Naive B cell (primary cell): ENCODE data around the gene MICAL3. TPM values are rescaled to one million over a fixed set of nuclear protein-coding genes. Genes with fewer than 3 reads are reported as not detected.
A peak's percentile ranks its signal among the peaks of the same experiment; 100 is the strongest.
"Not testable (repeated sequence)": the region's sequence is repeated elsewhere in the genome, so short reads cannot be mapped to it uniquely, and the experiment has no call there.

Experiments
- ATAC-seq, 2 donors: fragments of 150-1000 bp; cut with Tn5 transposase; 2 replicates each; pipeline ENCODE4 v1.10.0; 2021; ENCODE audit warnings: low read depth in 2 of 2, mild to moderate bottlenecking in 2 of 2, moderate library complexity in 2 of 2
- DNase-seq: peaks from one replicate; pipeline ENCODE4 v3.0.0; 2022
- H3K27ac Mint-ChIP-seq, 6 donors: one replicate each; pipeline ENCODE4 v1.8.0; 2020 to 2022; ENCODE audit warnings: mild to moderate bottlenecking in 6 of 6, mixed read lengths in 6 of 6, moderate library complexity in 5 of 6, inconsistent platforms in 2 of 6
- H3K27me3 Mint-ChIP-seq, 3 donors: one replicate each; pipeline ENCODE4 v1.8.0; 2021 to 2022; ENCODE audit warnings: mixed read lengths in 3 of 3, mild to moderate bottlenecking in 1 of 3
- H3K36me3 Mint-ChIP-seq, 2 donors: one replicate each; pipeline ENCODE4 v1.8.0; 2020 to 2022; ENCODE audit warnings: mixed read lengths in 2 of 2, inconsistent platforms in 1 of 2, mild to moderate bottlenecking in 1 of 2
- H3K4me1 Mint-ChIP-seq, 3 donors: one replicate each; pipeline ENCODE4 v1.8.0; 2020 to 2022; ENCODE audit warnings: mixed read lengths in 3 of 3, inconsistent platforms in 1 of 3, mild to moderate bottlenecking in 1 of 3, moderate library complexity in 1 of 3
- H3K4me3 Mint-ChIP-seq, 8 donors: one replicate each; pipeline ENCODE4 v1.8.0; 2020 to 2022; ENCODE audit warnings: mild to moderate bottlenecking in 8 of 8, mixed read lengths in 8 of 8, moderate library complexity in 8 of 8, inconsistent platforms in 2 of 8
- H3K9me3 Mint-ChIP-seq, 7 donors: one replicate each; pipeline ENCODE4 v1.8.0; 2020 to 2022; ENCODE audit warnings: mixed read lengths in 7 of 7, mild to moderate bottlenecking in 5 of 7, inconsistent platforms in 2 of 7, moderate library complexity in 1 of 7
- polyA plus RNA-seq, 6 donors: library from polyadenylated mRNA; unstranded; fragments of 300-500 nt; fragmentation: Illumina TruSeq; gene quantifications; one replicate each; pipeline ENCODE4 v1.2.3, GENCODE V29; 2021; ENCODE audit warnings: low read depth in 6 of 6

MICAL3 gene
- polyA plus RNA-seq, 6 donors from 2014 or later = 10.9 to 28.0 (median 15.6) TPM

- no peak overlapping the region for H3K4me3 Mint-ChIP-seq
- peak overlapping the region in 1 of 6 donors; percentile 28 for H3K27ac Mint-ChIP-seq
- ATAC-seq = no peak
- no peaks in the 10 kb centered on the region for H3K27me3 Mint-ChIP-seq
- H3K9me3 Mint-ChIP-seq = no peaks in the 10 kb centered on the region
- no peaks in the 10 kb centered on the region for H3K36me3 Mint-ChIP-seq
- no peak for DNase-seq
- H3K4me1 Mint-ChIP-seq = peaks cover 0 to 6% (median 3%) of the 10 kb centered on the region in 3 donors
These were observed 9.0 kb upstream of the MICAL3 start for GRCh38 chr22:18033204-18033998.

- no peaks in the 10 kb centered on the region for H3K36me3 Mint-ChIP-seq
- no peaks in the 10 kb centered on the region for H3K27me3 Mint-ChIP-seq
- no peak overlapping the region for H3K27ac Mint-ChIP-seq
- DNase-seq (no peak), ATAC-seq (no peak)
- peaks cover 0 to 6% (median 3%) of the 10 kb centered on the region in 3 donors for H3K4me1 Mint-ChIP-seq
- H3K9me3 Mint-ChIP-seq = no peaks in the 10 kb centered on the region
- peak overlapping the region in 1 of 8 donors; percentile 52 for H3K4me3 Mint-ChIP-seq
These were observed 8.2 kb upstream of the MICAL3 start for GRCh38 chr22:18032455-18033101.

- ATAC-seq (no peak), DNase-seq (no peak)
- Mint-ChIP-seq H3K4me3 (no peak overlapping the region), H3K27me3 (no peaks in the 10 kb centered on the region), H3K9me3 (no peaks in the 10 kb centered on the region), H3K27ac (peak overlapping the region in 1 of 6 donors; percentile 53), H3K36me3 (no peaks in the 10 kb centered on the region), H3K4me1 (peaks cover 0 to 4% (median 3%) of the 10 kb centered on the region in 3 donors)
These were observed 7.5 kb upstream of the MICAL3 start for GRCh38 chr22:18031695-18032454.

- Mint-ChIP-seq H3K36me3 (no peaks in the 10 kb centered on the region), H3K4me3 (peak overlapping the region in 1 of 8 donors; percentile 69), H3K4me1 (peaks cover 8 to 11% (median 8%) of the 10 kb centered on the region in 3 donors), H3K27ac (no peak overlapping the region), H3K27me3 (no peaks in the 10 kb centered on the region), H3K9me3 (no peaks in the 10 kb centered on the region)
- ATAC-seq = no peak
- no peak for DNase-seq
These were observed 5.4 kb upstream of the MICAL3 start for GRCh38 chr22:18029686-18030267.

GRCh38 chr22:18028817-18029527 is 4.6 kb upstream of the MICAL3 start:
- Mint-ChIP-seq H3K27ac (no peak overlapping the region), H3K27me3 (no peaks in the 10 kb centered on the region), H3K36me3 (no peaks in the 10 kb centered on the region)

GRCh38 chr22:18025898-18026297 is 1.5 kb upstream of the MICAL3 start:
- not testable (repeated sequence) for DNase-seq, ATAC-seq, H3K36me3 Mint-ChIP-seq, H3K27me3 Mint-ChIP-seq, H3K9me3 Mint-ChIP-seq
- H3K4me3 Mint-ChIP-seq = peak overlapping the region in 3 of 8 donors; percentile 20 to 96 (median 41)
- peaks cover 18 to 39% (median 30%) of the 10 kb centered on the region in 3 donors for H3K4me1 Mint-ChIP-seq
- H3K27ac Mint-ChIP-seq = peak overlapping the region in 1 of 6 donors; percentile 67

More at GRCh38 chr22:18028817-18029527, 4.6 kb upstream of the MICAL3 start:
- ATAC-seq = no peak
- no peak for DNase-seq
- Mint-ChIP-seq H3K4me1 (peaks cover 8 to 15% (median 13%) of the 10 kb centered on the region in 3 donors), H3K4me3 (no peak overlapping the region), H3K9me3 (no peaks in the 10 kb centered on the region)

GRCh38 chr22:18024956-18025720 is 777 bp upstream of the MICAL3 start:
- peak overlapping the region; percentile 91 to 100 (median 95) for H3K4me3 Mint-ChIP-seq
- H3K4me1 Mint-ChIP-seq = peaks cover 18 to 39% (median 30%) of the 10 kb centered on the region in 3 donors
- no peaks in the 10 kb centered on the region for H3K27me3 Mint-ChIP-seq
- no peak for DNase-seq
- no peaks in the 10 kb centered on the region for H3K36me3 Mint-ChIP-seq
- ATAC-seq = no peak
- peak overlapping the region in 5 of 6 donors; percentile 49 to 84 (median 67) for H3K27ac Mint-ChIP-seq
- no peaks in the 10 kb centered on the region for H3K9me3 Mint-ChIP-seq

- Mint-ChIP-seq H3K27ac (peak overlapping the region in 5 of 6 donors; percentile 76 to 91 (median 90)), H3K4me1 (peaks cover 19 to 42% (median 33%) of the 10 kb centered on the region in 3 donors), H3K4me3 (peak overlapping the region; percentile 96 to 100 (median 98)), H3K9me3 (no peaks in the 10 kb centered on the region), H3K27me3 (no peaks in the 10 kb centered on the region), H3K36me3 (no peaks in the 10 kb centered on the region)
- ATAC-seq (peak; percentile 44 to 45), DNase-seq (peak; percentile 39)
These were observed 669 bp downstream of the MICAL3 start for GRCh38 chr22:18023509-18024275.

- Mint-ChIP-seq H3K27me3 (no peaks in the 10 kb centered on the region), H3K4me1 (peaks cover 21 to 43% (median 34%) of the 10 kb centered on the region in 3 donors), H3K27ac (no peak overlapping the region), H3K4me3 (peak overlapping the region; percentile 96 to 100 (median 98)), H3K36me3 (no peaks in the 10 kb centered on the region), H3K9me3 (no peaks in the 10 kb centered on the region)
- no peak for DNase-seq
- no peak for ATAC-seq
These were observed 1.5 kb downstream of the MICAL3 start for GRCh38 chr22:18022876-18023275.

- no peaks in the 10 kb centered on the region for H3K9me3 Mint-ChIP-seq
- peaks cover 21 to 43% (median 34%) of the 10 kb centered on the region in 3 donors for H3K4me1 Mint-ChIP-seq
- no peak for DNase-seq
- H3K27me3 Mint-ChIP-seq = no peaks in the 10 kb centered on the region
- H3K36me3 Mint-ChIP-seq = no peaks in the 10 kb centered on the region
- no peak overlapping the region for H3K27ac Mint-ChIP-seq
- no peak for ATAC-seq
- peak overlapping the region in 4 of 8 donors; percentile 2 to 96 (median 37) for H3K4me3 Mint-ChIP-seq
These were observed 2.9 kb downstream of the MICAL3 start for GRCh38 chr22:18021431-18021830.

GRCh38 chr22:18020743-18021142 is 3.6 kb downstream of the MICAL3 start:
- ATAC-seq = not testable (repeated sequence)

More at GRCh38 chr22:18020743-18021142, 3.6 kb downstream of the MICAL3 start:
- not testable (repeated sequence) for H3K36me3 Mint-ChIP-seq, H3K27me3 Mint-ChIP-seq, H3K9me3 Mint-ChIP-seq, H3K27ac Mint-ChIP-seq, DNase-seq
- Mint-ChIP-seq H3K4me3 (peak overlapping the region in 1 of 8 donors; percentile 96), H3K4me1 (peaks cover 21 to 47% (median 34%) of the 10 kb centered on the region in 3 donors)
